ENCODE results near the gene SH3BGRL.
"Not testable (repeated sequence)": the region's sequence is repeated elsewhere in the genome, so short reads cannot be mapped to it uniquely, and the experiment has no call there.

The SH3BGRL gene

GRCh38 chrX:81337805-81338204 lies 135.9 kb downstream of the SH3BGRL start:
- TF ChIP-seq, protein P1, sequence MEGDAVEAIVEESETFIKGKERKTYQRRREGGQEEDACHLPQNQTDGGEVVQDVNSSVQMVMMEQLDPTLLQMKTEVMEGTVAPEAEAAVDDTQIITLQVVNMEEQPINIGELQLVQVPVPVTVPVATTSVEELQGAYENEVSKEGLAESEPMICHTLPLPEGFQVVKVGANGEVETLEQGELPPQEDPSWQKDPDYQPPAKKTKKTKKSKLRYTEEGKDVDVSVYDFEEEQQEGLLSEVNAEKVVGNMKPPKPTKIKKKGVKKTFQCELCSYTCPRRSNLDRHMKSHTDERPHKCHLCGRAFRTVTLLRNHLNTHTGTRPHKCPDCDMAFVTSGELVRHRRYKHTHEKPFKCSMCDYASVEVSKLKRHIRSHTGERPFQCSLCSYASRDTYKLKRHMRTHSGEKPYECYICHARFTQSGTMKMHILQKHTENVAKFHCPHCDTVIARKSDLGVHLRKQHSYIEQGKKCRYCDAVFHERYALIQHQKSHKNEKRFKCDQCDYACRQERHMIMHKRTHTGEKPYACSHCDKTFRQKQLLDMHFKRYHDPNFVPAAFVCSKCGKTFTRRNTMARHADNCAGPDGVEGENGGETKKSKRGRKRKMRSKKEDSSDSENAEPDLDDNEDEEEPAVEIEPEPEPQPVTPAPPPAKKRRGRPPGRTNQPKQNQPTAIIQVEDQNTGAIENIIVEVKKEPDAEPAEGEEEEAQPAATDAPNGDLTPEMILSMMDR (IDR thresholded peaks at IDR 0.05; ENCODE audit: extremely low read depth, insufficient read depth, missing control alignments), result no peak
- no peak for DNase-seq (ENCODE audit: low spot score)
- in situ Hi-C loops (cut with MboI; ENCODE audit: low pct_unique_long_range_greater_than_20kb, low sequenced_read_pairs, unreplicated experiment), result no loop called here

- DNase-seq (ENCODE audit: low spot score), result no peak
- TF ChIP-seq, protein P1 (IDR thresholded peaks at IDR 0.05; ENCODE audit: extremely low read depth, insufficient read depth, missing control alignments), result no peak
- in situ Hi-C loops (cut with MboI; ENCODE audit: low pct_unique_long_range_greater_than_20kb, low sequenced_read_pairs, unreplicated experiment), result no loop called here
Measured at GRCh38 chrX:81338924-81339323, 137.0 kb downstream of the SH3BGRL start.

GRCh38 chrX:81345296-81345695 lies 143.4 kb downstream of the SH3BGRL start:
- in situ Hi-C loops (cut with MboI; ENCODE audit: low pct_unique_long_range_greater_than_20kb, low sequenced_read_pairs, unreplicated experiment); DNase-seq (ENCODE audit: low spot score): not testable (repeated sequence)

All from GM13977 (cell line).